Jurkat, Clone E6-1 (cell line): Measurements from ENCODE around the gene HSPB9.
"Not testable (repeated sequence)": the region's sequence is repeated elsewhere in the genome, so short reads cannot be mapped to it uniquely, and the experiment has no call there.

Experiments
- DNase-seq: peaks from one replicate; pipeline ENCODE4 v3.0.0-alpha.2; 2011; ENCODE audit warnings: low read depth, low spot score
- H3K4me3 ChIP-seq: 2 replicates; pipeline ENCODE4 v1.5.1; 2011; ENCODE audit warnings: mild to moderate bottlenecking, low read length, control low read depth, moderate library complexity

HSPB9 gene

DNA sequence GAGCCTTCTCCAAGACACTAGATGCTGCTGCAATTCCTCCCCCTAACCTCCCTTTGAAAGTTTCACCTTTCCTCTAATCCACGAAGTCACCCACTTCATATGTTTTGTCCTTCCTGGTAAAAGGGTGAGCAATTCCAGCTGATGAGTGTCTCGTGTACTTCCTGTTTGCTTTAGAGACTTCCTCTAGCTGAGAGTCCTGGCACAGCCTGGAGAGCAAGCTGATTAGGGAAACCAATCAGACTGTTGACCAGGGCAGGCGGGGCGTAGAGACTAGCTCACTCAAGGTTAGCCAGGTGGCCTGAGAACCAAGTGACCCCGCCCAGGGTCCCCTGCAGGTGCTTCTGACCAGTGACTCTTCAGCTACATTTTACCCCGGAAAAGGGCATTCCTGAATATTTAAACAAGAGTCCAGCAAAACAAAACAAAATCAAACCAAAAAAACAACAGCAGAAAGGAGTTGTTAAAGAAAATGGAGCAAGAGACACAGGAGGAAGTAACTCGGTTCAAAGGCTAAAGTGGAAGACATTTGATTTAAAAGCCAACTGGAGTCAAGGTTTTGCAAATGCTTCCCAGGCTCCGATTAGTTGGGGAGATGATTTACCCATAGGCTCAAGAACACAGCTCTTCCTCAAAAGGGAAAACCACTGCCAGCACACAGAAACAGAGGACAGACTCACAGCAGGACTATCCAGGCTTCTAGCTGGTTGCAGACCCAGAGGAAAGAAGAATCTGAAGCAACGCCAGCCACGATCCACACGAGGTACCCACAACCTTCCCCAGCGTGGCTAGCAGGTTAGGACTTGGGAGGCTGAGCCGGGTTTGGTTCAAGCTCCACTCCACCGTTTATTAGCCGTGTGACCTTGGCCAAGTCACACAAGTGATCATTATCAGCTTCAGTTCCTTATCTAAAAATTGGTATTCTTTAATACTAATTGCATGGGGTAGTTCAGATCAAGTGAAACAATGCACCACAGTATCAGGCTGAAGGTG is 13.4 kb downstream of the HSPB9 start:
- no peak overlapping the region for H3K4me3 ChIP-seq
- no peak for DNase-seq

DNA sequence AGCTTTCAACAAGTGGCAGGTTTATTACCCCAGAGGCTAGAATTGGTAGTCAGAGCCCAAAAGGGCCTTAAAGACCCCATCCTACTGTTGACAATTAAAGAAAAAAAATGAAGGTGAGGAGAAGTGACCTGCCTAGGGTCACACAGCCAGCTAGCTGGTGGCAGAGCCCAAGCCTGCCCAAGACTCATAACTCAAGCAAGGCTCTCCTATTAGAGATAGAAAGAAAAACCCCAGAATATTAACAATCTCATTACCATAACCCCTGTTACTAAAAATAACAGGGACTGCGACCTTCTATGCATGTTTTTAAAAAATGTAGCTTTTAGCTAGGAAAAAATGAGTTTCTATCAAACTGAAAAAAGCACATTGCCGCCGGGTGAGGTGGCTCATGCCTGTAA is 14.0 kb downstream of the HSPB9 start:
- no peak overlapping the region for H3K4me3 ChIP-seq
- DNase-seq = no peak

DNA sequence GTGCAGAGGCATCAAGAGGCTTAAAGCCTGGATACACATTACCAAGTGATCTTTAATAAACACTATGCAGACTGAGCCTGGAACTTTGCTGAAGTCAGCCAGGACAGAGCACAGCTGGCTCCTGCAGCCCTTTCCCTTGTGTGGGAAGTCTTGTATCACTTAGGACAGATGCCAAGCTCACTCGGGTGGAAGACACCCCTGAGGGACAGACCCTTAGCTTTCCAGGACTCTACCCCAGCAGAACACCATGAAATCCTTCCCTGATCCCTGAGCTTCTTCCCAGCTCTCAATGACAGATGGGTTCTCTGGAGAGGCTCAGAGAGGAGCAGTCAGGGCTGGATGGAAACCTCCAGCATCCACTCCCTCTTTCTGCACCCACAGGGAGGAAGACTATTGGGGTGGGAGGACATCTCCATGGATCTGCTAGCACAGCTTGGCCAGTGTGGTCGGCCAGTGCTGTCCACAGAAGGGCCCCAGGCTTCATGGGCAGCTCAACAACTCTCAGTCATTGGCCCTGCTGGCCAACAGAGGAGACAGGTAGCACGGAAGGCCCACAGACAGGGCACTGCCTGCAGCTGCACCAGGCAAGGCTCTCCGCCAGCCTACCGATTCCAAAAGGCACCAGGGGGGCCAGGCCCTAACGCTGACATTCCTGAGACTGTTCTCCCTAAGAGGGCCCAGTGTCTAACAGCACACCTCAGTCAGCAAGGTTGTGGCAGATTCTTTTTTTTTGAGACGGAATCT is 16.3 kb downstream of the HSPB9 start:
- H3K4me3 ChIP-seq = no peak overlapping the region
- no peak for DNase-seq

DNA sequence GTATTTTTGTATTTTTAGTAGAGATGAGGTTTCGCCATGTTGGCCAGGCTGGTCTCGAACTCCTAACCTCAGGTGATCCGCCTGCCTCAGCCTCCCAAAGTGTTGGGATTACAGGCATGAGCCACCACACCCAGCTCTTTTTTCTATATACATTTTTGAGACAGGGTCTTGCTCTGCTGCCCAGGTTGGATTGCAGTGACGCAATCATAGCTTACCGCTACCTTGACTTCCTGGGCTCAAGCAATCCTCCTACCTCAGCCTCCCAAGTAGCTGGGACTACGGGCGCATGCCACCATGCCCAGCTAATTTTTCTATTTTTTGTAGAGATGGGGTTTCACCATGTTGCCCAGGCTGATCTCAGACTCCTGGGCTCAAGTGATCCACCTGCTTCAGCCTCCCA is 18.1 kb downstream of the HSPB9 start:
- not testable (repeated sequence) for DNase-seq, H3K4me3 ChIP-seq

DNA sequence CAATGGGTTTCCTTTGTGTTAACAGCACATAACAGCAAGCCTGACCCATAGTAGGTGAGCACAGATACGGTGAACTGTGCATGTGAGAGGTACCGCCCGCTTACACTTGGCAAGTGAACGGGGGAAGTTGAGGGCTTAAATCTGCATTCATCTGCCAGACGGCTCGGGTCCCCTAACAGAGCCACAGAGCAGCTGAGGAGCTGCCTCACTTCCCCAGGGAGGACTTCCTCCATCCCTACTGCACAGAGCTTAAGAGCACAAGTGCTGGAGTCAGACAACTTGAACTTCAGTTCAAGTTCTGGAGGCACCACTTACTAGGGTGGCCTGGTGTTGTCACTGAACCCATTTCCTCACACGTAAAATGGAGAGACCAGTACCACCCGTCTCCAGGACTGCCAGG is 18.8 kb downstream of the HSPB9 start:
- H3K4me3 ChIP-seq = no peak overlapping the region
- DNase-seq = no peak

DNA sequence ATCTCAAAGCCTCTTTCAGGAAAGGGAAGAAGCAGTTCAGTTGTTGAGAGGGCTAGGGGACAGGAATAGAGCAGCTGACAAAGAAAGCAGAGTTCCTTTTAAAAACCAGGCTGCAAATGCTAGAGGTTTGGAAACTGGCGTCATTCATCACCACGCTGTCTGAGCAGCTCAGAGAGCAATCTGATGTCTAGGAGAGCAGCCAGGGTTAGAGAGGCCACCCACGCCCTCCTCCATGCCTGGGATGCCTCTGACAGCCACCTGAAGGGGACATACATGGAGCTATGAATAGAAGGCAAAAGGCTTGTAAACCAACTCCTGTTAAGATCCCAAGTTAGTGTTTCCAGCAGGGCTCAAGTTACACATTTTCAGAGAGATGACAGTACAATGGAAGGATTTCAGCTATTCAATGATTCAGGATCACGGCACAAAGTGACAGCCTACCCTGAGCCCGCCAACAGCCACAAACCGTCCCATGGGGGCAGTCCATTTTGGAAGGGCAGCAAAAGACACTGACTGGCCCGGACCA is 19.8 kb downstream of the HSPB9 start:
- no peak overlapping the region for H3K4me3 ChIP-seq
- no peak for DNase-seq

DNA sequence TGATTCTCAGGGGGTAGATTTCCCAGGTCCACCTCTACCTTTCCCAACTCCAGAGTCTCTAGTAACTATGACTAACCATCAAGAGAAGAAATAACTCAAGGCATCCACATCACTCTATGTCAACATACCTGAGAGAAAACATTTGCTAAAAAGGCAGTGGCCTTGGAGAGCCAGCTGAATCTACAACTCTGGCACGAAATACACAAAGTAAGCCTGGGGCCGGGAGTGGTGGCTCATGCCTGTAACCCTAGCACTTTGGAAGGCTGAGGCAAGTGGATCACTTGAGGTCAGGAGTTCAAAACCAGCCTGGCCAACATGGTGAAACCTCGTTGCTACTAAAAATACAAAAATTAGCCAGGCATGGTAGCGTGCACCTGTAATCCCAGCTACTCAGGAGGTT is 20.5 kb downstream of the HSPB9 start:
- H3K4me3 ChIP-seq, DNase-seq: not testable (repeated sequence)

DNA sequence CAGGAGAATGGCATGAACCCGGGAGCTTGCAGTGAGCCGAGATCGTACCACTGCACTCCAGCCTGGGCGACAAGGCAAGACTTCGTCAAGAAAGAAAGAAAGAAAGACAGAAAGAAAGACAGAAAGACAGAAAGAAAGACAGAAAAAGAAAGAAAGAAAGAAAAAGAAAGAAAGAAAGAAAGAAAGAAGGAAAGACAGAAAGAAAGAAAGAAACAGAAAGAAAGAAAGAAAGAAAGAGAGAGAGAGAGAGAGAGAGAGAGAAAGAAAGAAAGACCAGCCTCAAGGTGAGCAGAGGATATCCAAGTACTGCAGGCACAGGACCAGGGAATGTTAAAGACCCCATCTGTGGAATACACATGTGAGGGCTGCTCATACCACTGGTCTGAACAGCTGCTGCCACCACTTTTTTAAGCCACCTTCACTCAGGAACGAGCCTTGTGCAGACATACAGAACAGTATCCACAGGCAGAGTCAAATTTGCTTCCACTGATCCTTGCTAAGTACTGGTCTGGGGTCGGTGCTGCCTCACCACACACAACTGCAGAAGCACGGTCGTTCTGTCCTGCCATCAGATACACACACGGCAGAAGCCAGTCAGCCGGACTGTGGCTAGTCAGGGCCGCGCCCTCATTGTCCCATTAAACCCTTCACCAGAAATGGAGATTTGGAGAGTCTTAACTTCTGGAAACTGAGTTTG is 24.5 kb downstream of the HSPB9 start:
- no peak overlapping the region for H3K4me3 ChIP-seq
- DNase-seq = no peak

DNA sequence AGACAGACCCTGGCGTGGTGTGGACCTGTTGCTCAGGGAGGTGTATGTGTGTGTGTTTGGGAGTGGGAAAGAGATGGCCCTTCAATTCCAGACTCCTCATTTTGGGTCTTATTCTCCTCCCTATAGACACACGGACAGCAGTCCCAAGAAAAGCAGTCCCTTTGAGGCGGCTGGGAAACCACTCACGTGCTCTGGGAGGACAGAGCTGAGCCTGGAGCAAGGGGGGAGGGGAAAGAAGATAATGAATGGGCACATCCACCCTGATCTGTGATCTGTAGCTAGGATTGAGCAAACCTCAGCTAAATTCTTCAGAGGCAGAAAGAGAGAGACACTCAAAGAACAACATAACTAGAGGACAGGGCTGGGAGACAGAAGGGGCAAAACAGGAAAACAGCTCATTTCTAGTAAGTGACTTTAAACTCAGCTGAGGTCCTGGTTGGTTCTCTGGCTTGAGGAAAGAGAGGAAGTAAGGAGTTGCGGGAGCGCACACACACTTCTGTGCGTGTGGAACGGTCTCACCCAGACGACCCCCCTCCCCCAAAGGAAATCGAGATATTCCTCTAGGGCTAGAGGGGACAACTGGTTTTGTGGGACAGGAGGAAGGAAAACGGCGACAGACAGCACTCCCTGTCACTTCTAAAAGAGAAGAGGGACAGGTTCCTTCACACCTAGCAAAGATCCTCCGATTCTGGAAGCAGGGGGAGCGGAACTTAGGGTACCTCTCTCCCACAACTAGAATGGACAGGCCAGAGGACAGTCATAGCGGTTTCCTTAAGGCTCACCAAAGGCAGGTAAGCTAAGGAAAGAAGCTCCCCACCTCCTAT is 31.5 kb downstream of the HSPB9 start:
- H3K4me3 ChIP-seq = peak overlapping the region; percentile 99
- DNase-seq = no peak

DNA sequence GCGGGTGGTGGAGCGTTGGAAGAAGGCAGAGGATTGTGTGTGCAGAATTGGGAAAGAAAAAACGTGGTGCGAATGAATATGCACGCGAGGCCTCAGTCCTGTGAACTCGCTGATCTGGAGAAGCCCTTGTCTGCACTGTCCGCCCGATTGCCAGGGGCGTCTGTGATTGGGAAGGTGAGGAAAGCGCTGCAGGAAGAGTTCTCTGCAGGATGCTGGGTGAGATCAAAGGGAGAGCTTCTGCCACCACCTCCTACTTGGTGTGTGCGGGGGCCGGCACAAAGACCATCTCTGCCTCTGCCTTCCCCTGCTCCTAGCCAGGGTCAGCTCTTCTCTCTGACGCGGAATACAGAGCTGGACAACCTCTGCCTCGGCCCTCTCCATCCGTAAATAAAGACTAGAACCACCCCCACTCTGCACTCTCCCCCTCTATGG is 33.0 kb downstream of the HSPB9 start:
- DNase-seq = no peak
- peak overlapping the region; percentile 30 for H3K4me3 ChIP-seq

DNA sequence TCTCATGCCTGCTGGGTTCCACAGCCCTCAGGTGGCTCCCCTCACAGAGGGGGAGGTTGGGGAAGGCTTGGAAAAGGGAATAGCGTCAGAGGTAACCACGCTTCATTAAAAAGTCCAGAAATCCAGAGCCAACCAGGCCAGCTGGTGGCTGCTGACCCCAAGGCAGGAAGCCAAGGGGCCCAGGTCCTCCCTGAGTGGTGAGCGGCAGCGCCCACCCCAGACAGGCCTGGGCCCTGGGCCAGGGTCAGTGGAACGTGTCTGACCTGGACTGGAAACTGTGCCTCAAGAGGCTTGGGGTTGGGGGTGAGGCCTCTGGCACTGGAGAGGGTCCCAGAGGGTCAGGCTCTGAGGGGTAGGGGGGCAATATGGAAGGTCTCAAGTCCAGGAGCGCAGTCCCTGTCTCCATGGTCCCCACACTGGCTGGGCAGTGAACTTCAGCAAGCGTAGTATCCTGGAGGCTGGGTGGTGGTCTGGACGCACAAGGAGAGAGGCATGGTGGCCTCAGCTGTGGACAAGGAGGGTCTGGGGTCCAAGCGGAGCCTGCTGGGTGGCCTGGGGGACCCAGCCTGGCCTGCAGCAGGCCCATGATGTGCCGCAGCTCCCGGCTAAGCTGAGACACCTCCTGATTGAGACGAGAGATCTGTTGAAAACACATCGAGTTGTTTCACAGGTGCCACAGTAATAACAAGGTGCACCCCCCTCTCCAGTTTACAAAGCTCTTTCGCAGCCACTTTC is 37.4 kb downstream of the HSPB9 start:
- DNase-seq = no peak
- no peak overlapping the region for H3K4me3 ChIP-seq

DNA sequence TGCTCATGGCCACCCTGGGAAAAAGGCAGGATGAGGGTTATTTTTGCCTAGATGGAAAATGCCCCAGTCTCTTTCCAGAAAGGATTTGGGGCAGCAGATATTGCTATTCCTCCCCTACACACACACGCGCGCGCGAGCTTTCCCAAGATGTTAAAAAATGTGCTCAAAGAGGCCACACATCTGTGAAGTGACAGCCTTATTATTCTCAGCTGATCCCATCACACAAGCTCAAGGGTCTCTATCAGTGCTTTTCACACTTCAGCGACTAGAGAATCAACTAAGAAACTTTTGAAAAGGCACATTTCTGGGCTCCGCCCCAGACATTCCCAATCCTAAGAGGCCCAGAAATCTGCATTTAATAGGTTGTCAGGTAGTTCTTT is 37.9 kb downstream of the HSPB9 start:
- no peak for DNase-seq
- no peak overlapping the region for H3K4me3 ChIP-seq

DNA sequence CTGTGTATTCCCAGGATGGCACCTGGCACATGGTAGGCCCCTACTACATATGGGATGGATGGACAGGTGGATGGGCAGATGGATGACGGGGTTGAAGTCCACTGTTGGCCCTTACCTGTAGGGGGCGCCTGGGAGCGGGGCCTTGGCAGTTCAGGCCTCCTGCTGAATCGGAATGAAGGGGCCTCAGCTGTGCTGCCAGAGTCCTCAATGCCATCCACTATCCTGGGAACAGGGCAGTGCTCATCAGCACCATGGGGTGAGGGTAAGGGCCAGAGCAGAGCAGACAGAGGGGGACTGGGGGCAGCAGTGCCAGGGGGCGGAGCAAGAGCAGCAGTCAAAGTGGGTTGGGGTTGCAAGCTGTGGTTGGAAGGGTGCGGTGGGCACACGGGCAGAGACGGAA is 40.5 kb downstream of the HSPB9 start:
- H3K4me3 ChIP-seq = no peak overlapping the region
- DNase-seq = no peak

DNA sequence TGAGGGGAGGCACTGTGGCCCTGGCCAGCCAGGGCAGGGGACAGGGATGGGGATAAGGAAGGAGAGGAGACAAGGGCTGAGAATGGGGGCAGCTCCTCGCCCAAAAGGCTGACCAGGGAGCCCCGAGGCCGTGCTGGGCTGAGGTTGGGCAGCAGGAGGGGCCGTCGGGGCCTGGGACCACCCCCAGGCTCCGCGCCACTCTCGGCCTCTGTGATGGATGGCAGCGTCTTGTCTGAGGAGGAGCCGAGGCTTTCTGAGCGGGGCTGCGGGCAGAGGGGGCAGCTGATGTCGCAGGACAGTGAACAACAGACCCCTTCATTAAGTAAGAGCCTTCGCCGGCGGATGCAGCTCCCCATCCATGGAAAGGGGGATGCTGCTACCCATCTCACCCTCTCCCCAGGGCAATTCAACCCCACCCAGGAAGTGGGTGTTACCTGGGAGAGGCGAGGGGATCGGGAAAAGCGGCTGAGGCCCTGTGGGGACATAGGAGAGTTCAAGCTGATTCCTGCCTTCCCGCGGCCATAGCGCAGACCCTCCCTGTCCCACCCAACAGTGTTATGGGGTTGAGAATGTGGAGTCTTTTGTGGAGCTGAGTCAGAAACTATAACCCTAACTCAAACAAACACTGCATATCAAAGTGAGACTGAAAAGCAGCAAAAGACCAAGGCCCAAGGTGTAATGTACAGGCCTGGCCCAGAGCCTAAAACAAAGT is 41.2 kb downstream of the HSPB9 start:
- H3K4me3 ChIP-seq = no peak overlapping the region
- no peak for DNase-seq

DNA sequence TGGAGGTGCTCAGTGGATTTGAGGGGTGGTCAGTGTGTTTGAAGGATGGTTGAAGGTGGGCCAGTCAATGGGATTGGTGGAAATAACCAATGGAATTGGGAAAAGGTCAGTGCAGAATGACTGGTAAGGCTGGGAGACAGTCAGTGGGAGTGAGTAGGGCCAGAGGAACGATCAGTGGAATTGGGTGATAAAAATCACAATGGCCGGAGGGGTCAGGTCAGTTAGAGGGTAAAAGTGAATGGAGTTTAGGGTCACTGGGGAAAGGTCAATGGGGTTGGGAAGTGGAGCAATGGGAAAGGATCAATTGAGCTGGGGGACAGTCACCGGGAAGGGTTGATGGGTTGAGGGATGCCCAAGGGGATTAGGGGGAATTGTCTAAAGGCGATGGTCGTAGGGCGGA is 43.1 kb downstream of the HSPB9 start:
- no peak overlapping the region for H3K4me3 ChIP-seq
- no peak for DNase-seq

DNA sequence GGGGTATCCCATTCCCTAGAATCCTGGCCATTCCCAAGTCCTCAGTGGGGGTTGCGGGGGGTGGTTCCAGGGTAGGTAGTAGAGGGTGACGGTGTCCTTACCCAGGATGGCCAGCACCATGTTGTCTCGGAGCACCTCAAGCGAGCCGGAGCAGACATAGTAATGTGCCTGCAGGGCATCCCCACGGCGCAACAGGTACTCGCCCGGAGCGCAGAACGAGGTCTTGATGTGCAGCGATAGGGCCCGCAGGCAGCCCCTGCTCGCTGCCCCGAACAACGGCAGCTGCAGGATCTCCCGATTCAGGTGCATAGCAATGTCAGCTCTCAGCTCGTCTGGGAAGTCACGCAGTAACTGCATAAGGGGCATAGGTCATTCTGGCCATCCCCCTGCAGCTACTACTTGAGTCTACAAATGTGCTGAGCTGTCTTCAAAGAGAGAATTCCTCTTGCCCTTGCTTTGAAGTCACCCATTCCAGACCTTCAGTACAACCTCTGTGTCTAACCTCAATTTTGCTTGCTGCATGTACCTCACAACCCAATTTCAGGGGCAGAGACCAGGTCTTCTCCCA is 43.7 kb downstream of the HSPB9 start:
- H3K4me3 ChIP-seq = no peak overlapping the region
- no peak for DNase-seq

DNA sequence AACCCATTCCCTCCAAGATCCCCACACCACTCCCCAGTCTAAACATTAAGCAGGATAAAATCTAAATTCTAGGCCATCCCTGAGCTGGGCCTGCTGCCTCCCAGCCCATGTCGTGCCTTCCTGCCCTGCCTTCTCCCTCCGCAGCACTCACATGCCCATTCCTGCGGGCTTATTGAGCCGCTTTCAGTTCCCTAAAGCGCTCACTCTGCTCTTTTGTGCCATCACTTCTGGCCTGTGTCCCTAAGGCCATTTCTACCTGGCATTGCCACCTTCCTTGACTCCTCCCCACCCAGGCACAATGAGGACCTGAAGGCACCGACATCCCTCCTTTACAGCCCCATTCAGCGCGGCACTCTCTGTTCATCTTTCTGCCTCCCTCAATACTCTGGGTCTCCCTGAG is 45.2 kb downstream of the HSPB9 start:
- no peak overlapping the region for H3K4me3 ChIP-seq
- no peak for DNase-seq
